HG03045 (cell line): ENCODE measurements around the gene EDIL3.

Source experiments
- ATAC-seq: cut with Tn5 transposase; IDR thresholded peaks from one replicate; pipeline ENCODE4 v1.9.1; 2021; ENCODE audit warnings: mild to moderate bottlenecking, moderate library complexity; ENCODE audit not compliant: unreplicated experiment

The EDIL3 gene

GRCh38 chr5:84260939-84261338 lies 123.7 kb downstream of the EDIL3 start:
- ATAC-seq, result peak; percentile 52

GRCh38 chr5:84260140-84260539 lies 124.5 kb downstream of the EDIL3 start:
- ATAC-seq, result peak; percentile 44

GRCh38 chr5:84259283-84260045 lies 125.2 kb downstream of the EDIL3 start:
- no peak for ATAC-seq

GRCh38 chr5:84257061-84257460 lies 127.6 kb downstream of the EDIL3 start:
- ATAC-seq, result peak; percentile 44

GRCh38 chr5:84255315-84255714 lies 129.4 kb downstream of the EDIL3 start:
- no peak for ATAC-seq

- no peak for ATAC-seq
These were observed 130.7 kb downstream of the EDIL3 start for GRCh38 chr5:84253946-84254345.

- ATAC-seq, result no peak
These were observed 133.2 kb downstream of the EDIL3 start for GRCh38 chr5:84251503-84251902.

GRCh38 chr5:84249918-84250630 lies 134.6 kb downstream of the EDIL3 start:
- no peak for ATAC-seq

- no peak for ATAC-seq
These were observed 136.7 kb downstream of the EDIL3 start for GRCh38 chr5:84248013-84248412.

- no peak for ATAC-seq
These were observed 142.4 kb downstream of the EDIL3 start for GRCh38 chr5:84242286-84242685.

- no peak for ATAC-seq
These were observed 145.2 kb downstream of the EDIL3 start for GRCh38 chr5:84239494-84239893.

GRCh38 chr5:84237126-84237525 lies 147.6 kb downstream of the EDIL3 start:
- no peak for ATAC-seq

- ATAC-seq, result no peak
These were observed 153.2 kb downstream of the EDIL3 start for GRCh38 chr5:84231433-84231832.

- ATAC-seq, result no peak
These were observed 155.6 kb downstream of the EDIL3 start for GRCh38 chr5:84229045-84229444.

- ATAC-seq, result no peak
These were observed 156.4 kb downstream of the EDIL3 start for GRCh38 chr5:84228266-84228665.

- no peak for ATAC-seq
These were observed 157.4 kb downstream of the EDIL3 start for GRCh38 chr5:84227236-84227635.

GRCh38 chr5:84218546-84218945 lies 166.1 kb downstream of the EDIL3 start:
- no peak for ATAC-seq

- ATAC-seq, result no peak
These were observed 169.2 kb downstream of the EDIL3 start for GRCh38 chr5:84215521-84215920.

- no peak for ATAC-seq
These were observed 170.8 kb downstream of the EDIL3 start for GRCh38 chr5:84213861-84214260.

GRCh38 chr5:84213212-84213611 lies 171.5 kb downstream of the EDIL3 start:
- ATAC-seq, result no peak

GRCh38 chr5:84204772-84205171 lies 179.9 kb downstream of the EDIL3 start:
- ATAC-seq, result no peak

- ATAC-seq, result no peak
These were observed 182.5 kb downstream of the EDIL3 start for GRCh38 chr5:84202136-84202535.
